NCI-H69 (cell line): ENCODE data around the gene ZNF85.
"Not testable (repeated sequence)": the region's sequence is repeated elsewhere in the genome, so short reads cannot be mapped to it uniquely, and the experiment has no call there.

Source experiments
- DNase-seq: peaks from one replicate; lab custom pipeline; 2025; lab: John Stamatoyannopoulos, UW

Gene ZNF85

GRCh38 chr19:20923077-20923871, at the start of gene ZNF85:
Gene ZNF85 (plus strand): TSS chr19:20923251. CDS start chr19:20923401, 150 bp downstream.
- peak; percentile 98 for DNase-seq

DNA sequence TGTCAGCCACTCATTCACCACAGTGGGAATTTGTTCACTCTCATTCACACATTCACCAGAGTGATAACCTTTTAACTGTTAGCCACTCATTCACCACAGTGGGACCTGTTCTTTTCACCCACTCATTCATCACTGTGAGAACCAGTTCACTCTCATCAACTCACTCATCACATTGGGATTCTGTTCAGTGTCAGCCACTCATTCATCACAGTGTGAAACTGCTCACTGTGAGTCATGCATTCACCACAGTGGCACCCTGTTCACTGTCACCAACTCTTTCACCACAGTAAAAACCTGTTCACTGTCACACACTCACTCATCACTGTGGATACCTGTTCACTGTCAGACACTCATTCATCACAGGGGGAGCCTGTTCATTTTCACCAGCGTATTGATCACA, 43.5 kb upstream of the ZNF85 start:
- no peak for DNase-seq

- DNase-seq, result no peak
These were observed 10.1 kb upstream of the ZNF85 start for GRCh38 chr19:20912973-20913372.

DNA sequence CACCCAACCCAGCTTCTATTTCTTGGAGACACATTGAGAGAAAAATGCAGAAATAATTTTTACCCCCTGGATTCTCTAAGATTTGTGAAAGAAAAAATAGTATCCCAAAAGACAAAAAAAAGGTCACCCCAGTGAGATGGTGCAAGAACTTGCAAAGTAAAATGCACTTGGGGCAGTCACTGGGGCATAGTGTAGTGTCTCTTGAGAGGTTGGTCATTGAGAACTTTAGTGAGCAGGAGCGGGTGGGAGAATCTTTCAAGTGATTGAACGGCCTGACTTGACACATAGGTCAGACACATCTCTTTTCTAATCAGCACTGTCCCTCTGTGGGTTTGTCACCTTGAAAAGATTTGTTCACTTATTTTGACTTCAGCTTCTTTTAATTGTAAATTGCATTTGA, 2.4 kb downstream of the ZNF85 start:
- no peak for DNase-seq

- DNase-seq, result no peak
These were observed 3.7 kb downstream of the ZNF85 start for GRCh38 chr19:20926796-20927195.

GRCh38 chr19:20928371-20928770, 5.3 kb downstream of the ZNF85 start:
- DNase-seq, result no peak

DNA sequence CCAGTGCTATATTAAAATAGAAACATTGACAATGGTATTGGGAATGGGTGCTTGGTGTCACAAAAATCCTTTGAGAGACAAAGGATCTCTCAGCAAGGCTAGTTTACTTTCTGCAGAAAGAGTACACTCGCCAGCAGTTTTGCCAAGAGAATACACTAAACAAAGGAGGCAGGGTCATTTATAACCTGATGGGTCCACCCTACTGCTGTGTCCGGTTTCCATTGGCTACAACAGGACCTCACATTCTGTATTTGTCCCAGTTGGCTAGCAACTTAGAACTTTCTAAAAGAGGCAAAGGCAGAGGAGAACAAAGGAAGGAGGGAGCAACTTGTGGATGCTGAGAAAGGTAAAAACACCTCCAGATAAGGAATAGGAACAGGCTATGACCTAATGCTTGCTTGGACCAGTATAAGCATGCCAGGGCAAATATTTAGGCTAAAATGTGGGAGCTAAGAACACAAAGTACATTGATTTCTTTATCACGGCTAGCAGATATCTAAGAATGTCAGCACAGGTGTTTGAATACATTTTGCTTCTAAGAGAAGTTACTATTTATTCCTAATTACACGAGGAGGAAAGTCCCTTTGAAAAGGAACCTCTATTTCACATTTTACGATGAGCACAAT, 13.4 kb downstream of the ZNF85 start:
- DNase-seq, result not testable (repeated sequence)

DNA sequence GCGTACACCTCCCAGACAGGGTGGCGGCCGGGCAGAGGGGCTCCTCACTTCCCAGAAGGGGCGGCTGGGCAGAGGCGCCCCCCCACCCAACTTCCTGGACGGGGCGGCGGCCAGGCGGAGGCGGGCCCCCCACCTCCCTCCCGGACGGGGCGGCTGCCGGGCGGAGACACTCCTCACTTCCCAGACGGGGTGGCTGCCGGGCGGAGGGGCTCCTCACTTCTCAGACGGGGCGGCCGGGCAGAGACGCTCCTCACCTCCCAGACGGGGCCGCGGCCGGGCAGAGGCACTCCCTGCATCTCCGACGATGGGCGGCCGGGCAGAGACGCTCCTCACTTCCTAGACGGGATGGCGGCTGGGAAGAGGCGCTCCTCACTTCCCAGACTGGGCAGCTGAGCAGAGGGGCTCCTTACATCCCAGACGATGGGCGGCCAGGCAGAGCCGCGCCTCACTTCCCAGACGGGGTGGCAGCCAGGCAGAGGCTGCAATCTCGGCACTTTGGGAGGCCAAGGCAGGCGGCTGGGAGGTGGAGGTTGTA, 29.6 kb downstream of the ZNF85 start:
- not testable (repeated sequence) for DNase-seq

- peak; percentile 41 for DNase-seq
These were observed 41.7 kb downstream of the ZNF85 start for GRCh38 chr19:20964798-20965197.

DNA sequence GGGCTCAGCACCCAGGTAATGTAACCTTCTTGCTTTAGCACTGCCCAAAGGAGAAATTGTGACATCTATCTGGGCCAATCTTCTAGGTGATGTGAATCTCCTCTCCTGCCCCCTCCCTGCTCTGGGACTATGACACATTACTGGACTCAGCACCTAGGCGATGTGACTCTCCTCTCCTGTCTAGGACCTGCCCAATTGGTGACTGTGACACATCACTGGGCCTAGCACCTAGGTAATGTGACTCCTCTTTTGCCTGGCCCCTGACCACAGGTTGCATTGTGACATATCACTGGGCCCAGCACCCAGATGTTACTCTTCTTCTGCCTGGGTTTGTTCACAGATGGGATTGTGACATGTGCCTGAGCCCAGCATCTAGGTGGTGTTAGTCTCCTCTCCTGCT, 45.0 kb downstream of the ZNF85 start:
- no peak for DNase-seq

DNA sequence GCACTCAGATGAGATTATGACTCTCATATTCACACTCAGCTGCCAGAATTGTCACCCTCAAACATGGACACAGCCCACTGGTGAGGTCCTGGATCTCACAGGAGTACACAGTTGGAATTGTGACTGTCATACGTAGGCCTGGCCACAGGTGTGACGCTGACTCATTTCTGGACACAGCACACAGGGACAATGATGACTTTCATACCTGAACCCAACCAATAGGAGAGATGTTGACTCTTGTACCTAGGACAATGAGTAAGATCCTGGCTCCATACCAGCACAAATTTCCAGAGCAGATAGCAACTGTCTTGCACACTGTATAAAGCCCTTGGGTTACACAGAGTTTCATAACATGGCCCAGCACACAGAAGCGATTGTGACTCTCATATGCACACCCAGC, 46.4 kb downstream of the ZNF85 start:
- no peak for DNase-seq

GRCh38 chr19:20969898-20970297, 46.8 kb downstream of the ZNF85 start:
- DNase-seq, result no peak

DNA sequence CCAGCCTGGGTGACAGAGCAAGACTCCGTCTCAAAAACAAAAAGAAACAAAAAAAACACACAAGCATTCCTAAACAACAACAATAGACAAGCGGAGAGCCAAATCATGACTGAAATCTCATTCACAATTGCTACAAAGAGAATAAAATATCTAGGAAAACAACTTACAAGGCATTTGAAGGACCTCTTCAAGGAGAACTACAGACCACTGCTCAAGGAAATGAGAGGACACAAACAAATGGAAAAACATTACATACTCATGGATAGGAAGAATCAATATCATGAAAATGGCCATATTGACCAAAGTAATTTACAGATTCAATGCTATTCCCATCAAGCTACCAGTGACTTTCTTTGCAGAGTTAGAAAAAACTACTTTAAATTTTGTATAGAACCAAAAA, 69.7 kb downstream of the ZNF85 start:
- not testable (repeated sequence) for DNase-seq

GRCh38 chr19:20999731-21000352, 76.8 kb downstream of the ZNF85 start:
- peak; percentile 60 for DNase-seq
